Heart left ventricle (tissue), 13 donors: ENCODE results near the gene OR51B2.

ENCODE experiments used
- POLR2A ChIP-seq, 2 donors: fragments of 450-650 bp; IDR thresholded peaks; one replicate each; pipeline ENCODE4 v1.6.1; 2017; ENCODE audit warnings: antibody characterized with exemption in 2 of 2, mild to moderate bottlenecking in 2 of 2, moderate library complexity in 2 of 2
- TF ChIP-seq, protein P1 (sequence below), 12 donors: fragments of 200-600 bp; sonication (generic) in 4 of 12; IDR thresholded peaks; one replicate each; pipeline versions ENCODE4 v1.5.0 to v1.8.0; 2018 to 2022; ENCODE audit warnings: antibody characterized with exemption in 12 of 12, mild to moderate bottlenecking in 5 of 12
- donor health status: ischemic (EF 13 %, LVEDD 7.1; RV severe dilation, severe dysfunction).
- donor health status: DM: no; HTN: yes; CAD: no.
- donor health status: DM: no; HTN: no; CAD: no.
- donor health status: ischemic (EF 25% LVEDD 6.9; RV normal size, moderate dysfunction).
- donor health status: ischemic (EF 25% LVEDD 5.7; RV mildly dilated, moderate dysfunction).
- donor health status: ischemic (EF 35%, LVEDD 5.7; RV mildly dilated, moderate dysfunction).
- donor health status: nonischemic (EF 11% LVEDD 7.7; RV severe dilation, severe dysfunction).
- donor health status: DM: yes; HTN: yes; CAD: no.
- donor health status: PGD.
- donor health status: ischemic (EF 29% LVEDD 5.4; RV normal size, mild dysfunction).
- donor health status: nonischemic (EF 23%, LVEDD 6.1; RV moderate dilation, normal function).

DNA sequence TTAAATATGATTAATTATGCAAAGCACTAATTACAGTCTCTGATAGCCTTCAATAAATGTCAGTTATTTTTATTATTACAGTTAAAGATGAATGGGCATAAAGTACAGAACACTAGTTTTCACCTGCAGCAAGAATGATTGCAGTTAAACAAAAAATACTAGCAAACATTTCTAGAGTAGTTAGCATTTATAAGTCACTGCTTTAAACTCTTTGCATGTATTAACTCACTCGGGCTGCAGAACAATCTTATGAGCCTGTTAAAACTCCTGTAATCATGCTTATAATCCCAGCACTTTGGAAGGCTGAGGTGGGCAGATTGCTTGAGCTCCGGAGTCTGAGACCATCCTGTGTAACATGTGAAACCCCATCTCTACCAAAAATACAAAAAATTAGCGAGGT is 37.2 kb downstream of the OR51B2 start:
- TF ChIP-seq, protein P1, sequence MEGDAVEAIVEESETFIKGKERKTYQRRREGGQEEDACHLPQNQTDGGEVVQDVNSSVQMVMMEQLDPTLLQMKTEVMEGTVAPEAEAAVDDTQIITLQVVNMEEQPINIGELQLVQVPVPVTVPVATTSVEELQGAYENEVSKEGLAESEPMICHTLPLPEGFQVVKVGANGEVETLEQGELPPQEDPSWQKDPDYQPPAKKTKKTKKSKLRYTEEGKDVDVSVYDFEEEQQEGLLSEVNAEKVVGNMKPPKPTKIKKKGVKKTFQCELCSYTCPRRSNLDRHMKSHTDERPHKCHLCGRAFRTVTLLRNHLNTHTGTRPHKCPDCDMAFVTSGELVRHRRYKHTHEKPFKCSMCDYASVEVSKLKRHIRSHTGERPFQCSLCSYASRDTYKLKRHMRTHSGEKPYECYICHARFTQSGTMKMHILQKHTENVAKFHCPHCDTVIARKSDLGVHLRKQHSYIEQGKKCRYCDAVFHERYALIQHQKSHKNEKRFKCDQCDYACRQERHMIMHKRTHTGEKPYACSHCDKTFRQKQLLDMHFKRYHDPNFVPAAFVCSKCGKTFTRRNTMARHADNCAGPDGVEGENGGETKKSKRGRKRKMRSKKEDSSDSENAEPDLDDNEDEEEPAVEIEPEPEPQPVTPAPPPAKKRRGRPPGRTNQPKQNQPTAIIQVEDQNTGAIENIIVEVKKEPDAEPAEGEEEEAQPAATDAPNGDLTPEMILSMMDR (IDR thresholded peaks at IDR 0.05): no peak
- no peak for TF ChIP-seq POLR2A (IDR thresholded peaks at IDR 0.05)
